GM18508 (cell line): Measurements from ENCODE around the gene NKD1.
"Not testable (repeated sequence)": the region's sequence is repeated elsewhere in the genome, so short reads cannot be mapped to it uniquely, and the experiment has no call there.

ENCODE experiments used
- ATAC-seq: cut with Tn5 transposase; IDR thresholded peaks from one replicate; pipeline ENCODE4 v1.9.1; 2021; ENCODE audit warnings: moderate number of reproducible peaks; ENCODE audit not compliant: insufficient read depth, unreplicated experiment

Gene NKD1

GRCh38 chr16:50536258-50536645, 11.9 kb upstream of the NKD1 start:
- not testable (repeated sequence) for ATAC-seq

DNA sequence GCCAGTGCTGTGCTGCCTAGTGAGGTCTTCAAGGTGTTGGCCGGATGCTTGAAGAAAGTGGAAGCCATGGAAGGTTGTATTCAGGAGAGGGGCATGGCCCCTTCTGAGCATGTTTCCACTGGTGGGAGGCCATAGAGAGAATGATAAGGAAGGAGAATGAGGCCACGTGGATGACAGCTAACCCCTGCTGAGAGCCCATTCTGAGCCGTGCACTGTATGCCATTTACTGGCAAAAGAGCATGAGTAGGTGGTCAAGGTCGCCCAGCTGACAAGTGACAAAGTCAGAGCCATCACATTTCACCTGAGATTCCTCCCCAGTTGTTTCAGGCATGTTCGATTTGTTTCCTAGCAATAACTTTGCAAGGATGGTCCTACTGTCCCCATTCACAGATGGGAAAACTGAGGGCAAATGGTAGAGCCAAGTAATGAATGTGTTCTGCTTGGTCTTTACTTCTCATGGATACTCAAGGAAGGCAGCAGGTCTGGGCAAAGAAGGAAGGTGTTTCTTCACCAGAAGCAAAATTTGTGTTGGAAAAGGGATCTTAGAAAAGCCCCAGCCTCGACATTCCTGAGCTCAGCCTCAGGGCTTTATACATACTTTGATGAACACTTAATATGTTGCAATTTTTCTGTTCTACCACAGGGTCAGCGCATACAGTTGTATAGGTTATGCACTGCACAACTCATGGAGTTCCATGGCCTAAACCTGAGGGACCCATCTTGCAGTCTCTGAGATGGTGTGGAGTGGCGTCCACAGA, 10.5 kb upstream of the NKD1 start:
- no peak for ATAC-seq

- no peak for ATAC-seq
Observed at GRCh38 chr16:50538411-50539052, 9.7 kb upstream of the NKD1 start.

- ATAC-seq, result no peak
Observed at GRCh38 chr16:50539053-50539695, 9.0 kb upstream of the NKD1 start.

GRCh38 chr16:50539822-50540710, 8.1 kb upstream of the NKD1 start:
- no peak for ATAC-seq

DNA sequence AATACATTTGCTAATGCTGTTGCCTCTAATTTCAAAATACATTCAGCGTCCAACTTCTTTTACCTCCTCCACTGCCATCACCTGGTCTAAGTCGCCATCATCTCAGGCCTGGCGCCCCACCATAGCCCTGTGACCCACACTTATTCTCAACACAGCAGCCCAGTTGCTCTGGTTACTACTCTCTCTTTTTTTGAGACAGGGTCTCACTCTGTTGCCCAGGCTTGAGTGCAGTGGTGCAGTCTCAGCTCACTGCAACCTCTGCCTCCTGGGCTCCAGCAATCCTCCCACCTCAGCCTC, 7.5 kb upstream of the NKD1 start:
- no peak for ATAC-seq

GRCh38 chr16:50542703-50543102, 5.5 kb upstream of the NKD1 start:
- ATAC-seq, result no peak

- ATAC-seq, result no peak
Observed at GRCh38 chr16:50546125-50546524, 2.1 kb upstream of the NKD1 start.

DNA sequence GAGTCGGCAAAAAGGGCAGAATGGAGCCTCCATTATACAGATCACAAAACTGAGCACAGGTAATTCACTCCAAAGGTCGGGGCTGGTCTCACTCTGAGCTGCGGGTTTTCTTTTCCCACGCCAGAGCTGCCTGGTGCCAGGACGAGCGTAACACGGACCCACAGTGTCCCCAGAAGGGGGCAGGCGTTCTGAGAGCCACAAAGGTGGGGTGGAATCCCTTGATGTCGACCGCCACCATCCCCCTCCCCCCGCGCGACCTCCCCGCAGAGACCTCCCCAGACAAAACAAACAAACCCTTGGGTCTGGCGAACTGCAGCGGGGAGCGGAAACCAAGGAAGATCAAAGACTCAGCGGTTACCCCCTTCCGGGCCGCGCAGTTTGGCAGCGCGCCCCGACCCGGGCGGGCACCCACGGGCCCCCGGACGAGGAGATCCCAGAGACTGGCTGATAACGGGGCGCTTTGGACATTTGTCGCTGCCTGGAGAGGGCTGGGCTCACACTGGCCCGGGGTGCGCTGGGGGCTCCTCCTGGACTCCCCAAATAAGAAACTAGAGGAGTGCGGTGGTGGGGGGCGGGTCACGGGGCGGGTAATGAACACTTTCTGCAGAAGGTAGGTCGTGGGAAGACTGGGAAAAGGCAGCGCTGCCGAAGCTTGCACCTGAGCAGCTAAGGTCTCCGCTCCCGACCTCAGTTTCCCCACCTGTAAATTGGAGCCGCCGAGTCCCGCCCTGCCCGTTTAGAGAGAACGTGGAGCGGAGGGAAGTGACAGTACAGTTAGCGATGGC, 664 bp upstream of the NKD1 start:
- ATAC-seq, result no peak

GRCh38 chr16:50548909-50549560, 839 bp downstream of the NKD1 start:
- no peak for ATAC-seq

GRCh38 chr16:50549561-50549915, 1.3 kb downstream of the NKD1 start:
- ATAC-seq, result no peak

- ATAC-seq, result no peak
Observed at GRCh38 chr16:50550035-50550434, 1.8 kb downstream of the NKD1 start.

- no peak for ATAC-seq
Observed at GRCh38 chr16:50550866-50551641, 2.9 kb downstream of the NKD1 start.

GRCh38 chr16:50552476-50553101, 4.4 kb downstream of the NKD1 start:
- no peak for ATAC-seq

DNA sequence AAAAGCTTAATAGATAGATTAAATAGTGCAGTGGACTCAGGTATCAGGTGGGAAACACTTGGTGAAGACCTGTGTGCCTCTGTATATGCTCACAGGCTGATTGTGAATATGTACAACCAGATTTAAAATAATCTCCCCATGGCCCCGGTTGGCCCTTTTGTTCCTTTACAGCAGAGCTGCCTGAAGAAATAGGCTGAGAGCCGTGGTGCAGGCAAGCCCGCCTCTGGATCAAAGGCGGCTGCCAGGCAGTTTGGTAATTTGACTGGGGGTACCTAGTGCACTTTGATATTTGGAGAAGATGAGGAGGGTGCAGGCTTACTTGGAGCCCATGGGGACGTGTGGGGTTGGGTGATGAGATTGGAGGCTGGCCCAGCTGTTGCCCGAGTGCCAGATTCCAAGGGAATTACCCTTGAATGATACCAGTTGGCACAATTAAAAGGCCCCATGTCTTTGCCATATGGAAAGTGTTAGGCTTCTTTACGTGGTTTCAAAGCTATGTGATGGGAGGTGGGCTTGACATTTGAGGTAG, 5.0 kb downstream of the NKD1 start:
- no peak for ATAC-seq

- no peak for ATAC-seq
Observed at GRCh38 chr16:50553731-50554360, 5.7 kb downstream of the NKD1 start.

- no peak for ATAC-seq
Observed at GRCh38 chr16:50555269-50555875, 7.2 kb downstream of the NKD1 start.
